Caco-2 (cell line): Measurements from ENCODE around the gene ROBO4. TPM values are rescaled to one million over a fixed set of nuclear protein-coding genes. Genes with fewer than 3 reads are reported as not detected.

Experiments used
- Bru-seq: library from RNA; stranded (reverse); fragments of 400-500 nt; gene quantifications from one replicate; lab custom pipeline; 2021; lab: Mats Ljungman, UMichigan
- BruChase-seq, 2 experiments: library from RNA; stranded (reverse); fragments of 400-500 nt; gene quantifications; one replicate each; lab custom pipeline; 2021; lab: Mats Ljungman, UMichigan
- BruUV-seq: library from RNA; stranded (reverse); fragments of 400-500 nt; replicated peaks from 2 replicates; lab custom pipeline; 2021; lab: Mats Ljungman, UMichigan
- CTCF ChIA-PET: fragments of 300-600 bp; sonication (Branson Sonifier 250); formaldehyde crosslinking; loops from one replicate; lab custom pipeline; 2022; ENCODE audit warnings: antibody characterized with exemption; lab: Charles Lee
- POLR2A ChIA-PET: fragments of 300-600 bp; sonication (Branson Sonifier 250); formaldehyde crosslinking; loops from one replicate; lab custom pipeline; 2022; ENCODE audit warnings: antibody characterized with exemption; lab: Charles Lee
- DNase-seq, 2 experiments: peaks; one replicate each; pipeline versions ENCODE4 v3.0.0 to v3.0.0-alpha.2; 2020 to 2022
- H3K27me3 ChIP-seq: replicated peaks from 2 replicates; pipeline ENCODE4 v1.6.0; 2011; ENCODE audit warnings: low read length; ENCODE audit not compliant: control insufficient read depth, insufficient read depth
- H3K36me3 ChIP-seq: 2 replicates; pipeline ENCODE4 v1.5.1; 2011; ENCODE audit warnings: low read length; ENCODE audit not compliant: control insufficient read depth, insufficient read depth
- H3K4me1 ChIP-seq: fragments of 250-450 bp; sonication (Bioruptor Pico); 2 replicates; pipeline ENCODE4 v1.5.1; 2020; ENCODE audit warnings: mild to moderate bottlenecking
- H3K4me3 ChIP-seq: 2 replicates; pipeline ENCODE4 v1.5.1; 2011; ENCODE audit warnings: low read depth, mild to moderate bottlenecking, control low read depth, low read length
- H3K9me3 ChIP-seq: fragments of 250-450 bp; sonication (Bioruptor Pico); 2 replicates; pipeline ENCODE4 v1.5.1; 2020; ENCODE audit warnings: mild to moderate bottlenecking, moderate library complexity
- H3K27ac Mint-ChIP-seq: one replicate; pipeline ENCODE4 v1.8.0; 2022; ENCODE audit warnings: mixed read lengths; ENCODE audit not compliant: unreplicated experiment
- H3K27me3 Mint-ChIP-seq: one replicate; pipeline ENCODE4 v1.8.0; 2022; ENCODE audit warnings: mixed read lengths; ENCODE audit not compliant: insufficient read depth, unreplicated experiment
- H3K36me3 Mint-ChIP-seq: one replicate; pipeline ENCODE4 v1.8.0; 2022; ENCODE audit warnings: mild to moderate bottlenecking, mixed read lengths; ENCODE audit not compliant: insufficient read depth, unreplicated experiment
- H3K4me1 Mint-ChIP-seq: one replicate; pipeline ENCODE4 v1.8.0; 2022; ENCODE audit warnings: low read depth, mixed read lengths; ENCODE audit not compliant: unreplicated experiment
- H3K4me3 Mint-ChIP-seq: one replicate; pipeline ENCODE4 v1.8.0; 2022; ENCODE audit warnings: mild to moderate bottlenecking, moderate library complexity, mixed read lengths; ENCODE audit not compliant: unreplicated experiment
- H3K9me3 Mint-ChIP-seq: one replicate; pipeline ENCODE4 v1.8.0; 2022; ENCODE audit warnings: mixed read lengths; ENCODE audit not compliant: unreplicated experiment
- intact Hi-C: fragments of 100-400 bp; cut with micrococcal nuclease; formaldehyde crosslinking; loops from one replicate; pipeline ENCODE4 v1.10.0; 2022; ENCODE audit not compliant: unreplicated experiment
- long read RNA-seq: library from polyadenylated mRNA; stranded (forward); transcript quantifications from one replicate; pipeline ENCODE4 v2.0.0, GENCODE V29; 2022
- total RNA-seq: library from RNA; stranded (reverse); gene quantifications from 2 replicates; pipeline ENCODE4 v1.2.3, GENCODE V29; 2022
- TF ChIP-seq, protein P1 (sequence below), 2 experiments: fragments of 200-600 bp in 1 of 2; IDR thresholded peaks; 1 replicate in 1 of 2; 2 replicates in 1 of 2; pipeline versions ENCODE4 v1.5.1 to v1.8.0; 2011 to 2022; ENCODE audit warnings: antibody characterized with exemption in 1 of 2, control low read depth in 1 of 2, inconsistent platforms in 1 of 2, low read depth in 1 of 2, low read length in 1 of 2, mild to moderate bottlenecking in 1 of 2, moderate library complexity in 1 of 2; ENCODE audit not compliant: insufficient read depth in 1 of 2, severe bottlenecking in 1 of 2, unreplicated experiment in 1 of 2

Gene ROBO4
- not detected in 2 replicates for total RNA-seq
- not detected for Bru-seq, nascent RNA
- not detected for BruChase-seq, experiment 1, labeled RNA remaining after a 2-hour chase
- not detected for BruChase-seq, experiment 2, labeled RNA remaining after a 6-hour chase
- long read RNA-seq, result 0 reads

DNA sequence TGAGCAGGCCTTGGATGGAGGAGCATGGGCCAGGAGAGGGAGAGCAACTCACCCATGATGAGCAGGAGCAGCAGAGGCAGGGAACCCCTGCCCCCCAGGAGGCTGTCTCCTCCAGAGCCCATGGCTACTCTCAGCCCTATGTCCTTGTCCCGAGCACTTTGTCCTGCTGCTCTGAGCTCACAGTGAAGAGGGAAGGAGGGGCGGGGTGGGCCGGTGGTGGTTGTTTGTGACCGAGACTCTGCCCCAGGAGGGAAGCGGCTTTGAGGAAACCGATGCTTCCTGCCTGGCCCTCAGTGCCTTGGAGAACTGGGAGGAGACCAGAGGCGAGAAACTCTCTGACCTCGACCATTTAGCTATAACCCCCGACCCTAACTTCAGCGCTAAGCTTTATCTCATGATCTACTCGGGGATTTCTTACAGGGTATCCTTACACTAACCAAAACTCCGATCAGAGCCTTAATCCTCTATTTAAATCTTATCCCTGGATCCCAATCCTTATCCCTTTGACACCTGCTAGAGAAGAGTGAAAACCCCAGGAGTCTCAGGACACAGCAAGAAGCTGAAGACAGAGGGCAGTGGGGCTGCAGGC, at the start of gene ROBO4:
Gene ROBO4 (minus strand): TSS at position 192 of the 589 bp plus-strand sequence. CDS start 70 bp downstream, at position 122.
- TF ChIP-seq, protein P1, sequence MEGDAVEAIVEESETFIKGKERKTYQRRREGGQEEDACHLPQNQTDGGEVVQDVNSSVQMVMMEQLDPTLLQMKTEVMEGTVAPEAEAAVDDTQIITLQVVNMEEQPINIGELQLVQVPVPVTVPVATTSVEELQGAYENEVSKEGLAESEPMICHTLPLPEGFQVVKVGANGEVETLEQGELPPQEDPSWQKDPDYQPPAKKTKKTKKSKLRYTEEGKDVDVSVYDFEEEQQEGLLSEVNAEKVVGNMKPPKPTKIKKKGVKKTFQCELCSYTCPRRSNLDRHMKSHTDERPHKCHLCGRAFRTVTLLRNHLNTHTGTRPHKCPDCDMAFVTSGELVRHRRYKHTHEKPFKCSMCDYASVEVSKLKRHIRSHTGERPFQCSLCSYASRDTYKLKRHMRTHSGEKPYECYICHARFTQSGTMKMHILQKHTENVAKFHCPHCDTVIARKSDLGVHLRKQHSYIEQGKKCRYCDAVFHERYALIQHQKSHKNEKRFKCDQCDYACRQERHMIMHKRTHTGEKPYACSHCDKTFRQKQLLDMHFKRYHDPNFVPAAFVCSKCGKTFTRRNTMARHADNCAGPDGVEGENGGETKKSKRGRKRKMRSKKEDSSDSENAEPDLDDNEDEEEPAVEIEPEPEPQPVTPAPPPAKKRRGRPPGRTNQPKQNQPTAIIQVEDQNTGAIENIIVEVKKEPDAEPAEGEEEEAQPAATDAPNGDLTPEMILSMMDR (IDR thresholded peaks at IDR 0.05; ENCODE audit: insufficient read depth in 1 of 2, low read depth in 1 of 2, low read length in 1 of 2, severe bottlenecking in 1 of 2, unreplicated experiment in 1 of 2), result no peak
- DNase-seq, result no peak
- CTCF ChIA-PET, result interaction anchor here (0.7 to 1.4 kb wide), 2 partner anchors 21 to 34 kb away, joined by 3 to 5 read pairs; no protein-coding TSS in a partner anchor

GRCh38 chr11:124946735-124947141, 49.1 kb upstream of the ROBO4 start:
- intact Hi-C loops, result no loop called here
- no peaks in the 10 kb centered on the region for H3K9me3 ChIP-seq
- ChIA-PET POLR2A (no interaction called here), CTCF (no interaction called here)
- H3K4me3 Mint-ChIP-seq, result no peak overlapping the region
- no peaks in the 10 kb centered on the region for H3K4me1 ChIP-seq
- no peaks in the 10 kb centered on the region for H3K27me3 ChIP-seq
- no peak for DNase-seq
- H3K36me3 ChIP-seq, result no peaks in the 10 kb centered on the region
- H3K4me3 ChIP-seq, result no peak overlapping the region
- peaks cover 13% of the 10 kb centered on the region for H3K9me3 Mint-ChIP-seq
- peaks cover 9% of the 10 kb centered on the region for H3K27me3 Mint-ChIP-seq
- H3K36me3 Mint-ChIP-seq, result no peaks in the 10 kb centered on the region
- BruUV-seq, result no TSS peak
- H3K4me1 Mint-ChIP-seq, result no peaks in the 10 kb centered on the region
- H3K27ac Mint-ChIP-seq, result no peak overlapping the region
- TF ChIP-seq, protein P1 (IDR thresholded peaks at IDR 0.05; ENCODE audit: insufficient read depth in 1 of 2, low read depth in 1 of 2, low read length in 1 of 2, severe bottlenecking in 1 of 2, unreplicated experiment in 1 of 2), result no peak

More for the DNA sequence above, at the start of gene ROBO4:
- Mint-ChIP-seq H3K27me3 (peaks cover 17% of the 10 kb centered on the region), H3K4me1 (no peaks in the 10 kb centered on the region), H3K4me3 (no peak within 1 kb of the TSS), H3K36me3 (no peaks in the 10 kb centered on the region), H3K27ac (no peak within 1 kb of the TSS), H3K9me3 (no peaks in the 10 kb centered on the region)
- POLR2A ChIA-PET, result no interaction called here
- Histone ChIP-seq H3K4me1 (no peaks in the 10 kb centered on the region), H3K36me3 (no peaks in the 10 kb centered on the region), H3K27me3 (peaks cover 6% of the 10 kb centered on the region), H3K9me3 (no peaks in the 10 kb centered on the region), H3K4me3 (no peak within 1 kb of the TSS)
- intact Hi-C loops, result no loop called here
- BruUV-seq, result no TSS peak

DNA sequence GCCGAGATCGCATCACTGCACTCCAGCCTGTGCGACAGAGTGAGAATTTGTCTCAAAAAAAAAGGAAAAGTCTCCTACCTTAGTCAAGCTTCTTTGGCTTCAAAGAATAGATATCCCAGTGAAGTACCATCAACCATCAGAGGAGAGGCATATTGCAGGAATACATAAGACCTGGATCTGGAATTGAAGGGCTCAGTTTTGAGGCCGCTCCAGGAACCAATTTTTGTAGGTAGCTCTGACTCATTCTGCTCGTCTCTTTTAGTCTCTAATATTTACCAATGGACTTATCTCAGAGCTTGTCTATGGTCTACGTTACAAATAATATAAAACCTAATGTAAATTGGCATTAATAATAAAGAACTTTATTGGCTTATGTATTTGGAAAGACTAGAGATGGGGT, 48.2 kb upstream of the ROBO4 start:
- ChIA-PET POLR2A (no interaction called here), CTCF (no interaction called here)
- TF ChIP-seq, protein P1 (IDR thresholded peaks at IDR 0.05; ENCODE audit: insufficient read depth in 1 of 2, low read depth in 1 of 2, low read length in 1 of 2, severe bottlenecking in 1 of 2, unreplicated experiment in 1 of 2), result no peak
- intact Hi-C loops, result no loop called here
- Histone ChIP-seq H3K36me3 (no peaks in the 10 kb centered on the region), H3K4me3 (no peak overlapping the region), H3K4me1 (no peaks in the 10 kb centered on the region), H3K27me3 (no peaks in the 10 kb centered on the region), H3K9me3 (no peaks in the 10 kb centered on the region)
- Mint-ChIP-seq H3K27ac (no peak overlapping the region), H3K4me1 (no peaks in the 10 kb centered on the region), H3K27me3 (peaks cover 9% of the 10 kb centered on the region), H3K36me3 (no peaks in the 10 kb centered on the region), H3K9me3 (peaks cover 13% of the 10 kb centered on the region), H3K4me3 (no peak overlapping the region)
- no TSS peak for BruUV-seq
- DNase-seq, result no peak
